Measurements from ENCODE around the gene MED4. TPM values are rescaled to one million over a fixed set of nuclear protein-coding genes. Genes with fewer than 3 reads are reported as not detected.

MED4 gene
- total RNA-seq, 3 donors from 2014 or later = 39.0 to 45.1 (median 39.8) TPM

GRCh38 chr13:48050550-48050949 is 44.4 kb downstream of the MED4 start:
- Histone ChIP-seq H3K9me3 (no peaks in the 10 kb centered on the region), H3K36me3 (no peaks in the 10 kb centered on the region), H3K27me3 (no peaks in the 10 kb centered on the region), H3K27ac (no peak overlapping the region), H3K4me3 (no peak overlapping the region), H3K4me1 (no peaks in the 10 kb centered on the region)
- no peak for DNase-seq (ENCODE audit: low spot score in 2 of 2)
- intact Hi-C loops (cut with DNase I; ENCODE audit: low total_unique reads) = no loop called here
- TF ChIP-seq POLR2A (IDR thresholded peaks at IDR 0.05) (no peak), CTCF (IDR thresholded peaks at IDR 0.05) (no peak)

- no peak for TF ChIP-seq POLR2A (IDR thresholded peaks at IDR 0.05)
- Histone ChIP-seq H3K4me3 (no peak overlapping the region), H3K4me1 (no peaks in the 10 kb centered on the region), H3K27me3 (no peaks in the 10 kb centered on the region), H3K9me3 (no peaks in the 10 kb centered on the region), H3K36me3 (no peaks in the 10 kb centered on the region), H3K27ac (no peak overlapping the region)
- intact Hi-C loops (cut with DNase I; ENCODE audit: low total_unique reads) = no loop called here
- no peak for DNase-seq (ENCODE audit: low spot score in 2 of 2)
Observed at GRCh38 chr13:48043789-48044503, 51.0 kb downstream of the MED4 start.

GRCh38 chr13:48042894-48043293 is 52.0 kb downstream of the MED4 start:
- TF ChIP-seq POLR2AphosphoS5 (IDR thresholded peaks at IDR 0.05) (no peak), CTCF (IDR thresholded peaks at IDR 0.05) (no peak), POLR2A (IDR thresholded peaks at IDR 0.05) (no peak)
- intact Hi-C loops (cut with DNase I; ENCODE audit: low total_unique reads) = no loop called here
- no peaks in the 10 kb centered on the region for H3K4me1 ChIP-seq
- no peak overlapping the region for H3K4me3 ChIP-seq
- no peak for DNase-seq (ENCODE audit: low spot score in 2 of 2)
- no peaks in the 10 kb centered on the region for H3K36me3 ChIP-seq
- H3K27me3 ChIP-seq = no peaks in the 10 kb centered on the region
- H3K27ac ChIP-seq = no peak overlapping the region
- no peaks in the 10 kb centered on the region for H3K9me3 ChIP-seq

- Histone ChIP-seq H3K27me3 (no peaks in the 10 kb centered on the region), H3K4me1 (no peaks in the 10 kb centered on the region), H3K36me3 (no peaks in the 10 kb centered on the region), H3K4me3 (no peak overlapping the region), H3K27ac (no peak overlapping the region), H3K9me3 (no peaks in the 10 kb centered on the region)
- intact Hi-C loops (cut with DNase I; ENCODE audit: low total_unique reads) = no loop called here
- DNase-seq (ENCODE audit: low spot score in 2 of 2) = no peak
- TF ChIP-seq CTCF (IDR thresholded peaks at IDR 0.05) (no peak), POLR2AphosphoS5 (IDR thresholded peaks at IDR 0.05) (no peak), POLR2A (IDR thresholded peaks at IDR 0.05) (no peak)
Observed at GRCh38 chr13:48040896-48041295, 54.0 kb downstream of the MED4 start.

GRCh38 chr13:48040049-48040448 is 54.9 kb downstream of the MED4 start:
- no peaks in the 10 kb centered on the region for H3K4me1 ChIP-seq
- no peak for DNase-seq (ENCODE audit: low spot score in 2 of 2)
- no peaks in the 10 kb centered on the region for H3K9me3 ChIP-seq
- intact Hi-C loops (cut with DNase I; ENCODE audit: low total_unique reads) = no loop called here
- H3K36me3 ChIP-seq = no peaks in the 10 kb centered on the region
- H3K27ac ChIP-seq = no peak overlapping the region
- no peak for TF ChIP-seq POLR2A (IDR thresholded peaks at IDR 0.05)
- H3K4me3 ChIP-seq = no peak overlapping the region
- H3K27me3 ChIP-seq = no peaks in the 10 kb centered on the region

GRCh38 chr13:48038761-48039160 is 56.1 kb downstream of the MED4 start:
- H3K27ac ChIP-seq = peak overlapping the region in 1 of 2 donors; percentile 96
- intact Hi-C loops (cut with DNase I; ENCODE audit: low total_unique reads) = no loop called here
- no peaks in the 10 kb centered on the region for H3K9me3 ChIP-seq
- H3K36me3 ChIP-seq = no peaks in the 10 kb centered on the region
- H3K4me1 ChIP-seq = no peaks in the 10 kb centered on the region
- no peak for DNase-seq (ENCODE audit: low spot score in 2 of 2)
- H3K27me3 ChIP-seq = no peaks in the 10 kb centered on the region
- peak overlapping the region in 1 of 3 donors; percentile 68 for H3K4me3 ChIP-seq
- TF ChIP-seq CTCF (IDR thresholded peaks at IDR 0.05) (no peak), POLR2A (IDR thresholded peaks at IDR 0.05) (no peak), POLR2AphosphoS5 (IDR thresholded peaks at IDR 0.05) (no peak)

All from breast epithelium (tissue), 4 donors.